GM12878 (cell line): ENCODE results near the gene C1orf87.

Experiments used
- CBFB ChIP-seq: IDR thresholded peaks from 2 replicates; pipeline ENCODE4 v1.6.1; 2016; ENCODE audit warnings: antibody characterized with exemption, low read depth
- EP300 ChIP-seq, 2 experiments: fragments of 150-350 bp in 1 of 2; IDR thresholded peaks; 2 replicates each; pipeline ENCODE4 v1.6.1; 2011 to 2012; ENCODE audit warnings: low read depth in 2 of 2, low read length in 2 of 2, borderline replicate concordance in 1 of 2, improper control_type of control experiment in 1 of 2, inconsistent platforms in 1 of 2; ENCODE audit not compliant: control insufficient read depth in 1 of 2
- JUND ChIP-seq: IDR thresholded peaks from 2 replicates; pipeline ENCODE4 v1.6.1; 2012; ENCODE audit warnings: low read depth, mild to moderate bottlenecking, low read length, improper control_type of control experiment, moderate library complexity
- KLF5 ChIP-seq: fragments of 450-650 bp; IDR thresholded peaks from 2 replicates; pipeline ENCODE4 v1.6.1; 2014; ENCODE audit warnings: mild to moderate bottlenecking; ENCODE audit not compliant: partially characterized antibody
- RAD21 ChIP-seq: IDR thresholded peaks from 2 replicates; pipeline ENCODE4 v1.6.1; 2011; ENCODE audit warnings: mild to moderate bottlenecking, low read depth, low read length, moderate library complexity; ENCODE audit not compliant: insufficient read depth
- YY1 ChIP-seq: IDR thresholded peaks from 2 replicates; pipeline ENCODE4 v1.6.1; 2011; ENCODE audit warnings: low read depth, mild to moderate bottlenecking, low read length
- ZNF622 ChIP-seq: fragments of 450-650 bp; IDR thresholded peaks from 2 replicates; pipeline ENCODE4 v1.6.1; 2017; ENCODE audit warnings: mild to moderate bottlenecking, inconsistent platforms
- TF ChIP-seq, protein P1 (sequence below): fragments of 150-350 bp; IDR thresholded peaks from 2 replicates; pipeline ENCODE4 v1.6.1; 2016; ENCODE audit warnings: low read depth, low read length
- TF ChIP-seq, protein P2 (sequence below), 3 experiments: IDR thresholded peaks in 2 of 3; conservative IDR thresholded peaks in 1 of 3; 2 replicates each; pipeline ENCODE4 v1.5.1; 2011; ENCODE audit warnings: low read depth in 3 of 3, low read length in 3 of 3, mild to moderate bottlenecking in 3 of 3, control low read depth in 2 of 3, moderate library complexity in 2 of 3, inconsistent platforms in 1 of 3, mixed read lengths in 1 of 3; ENCODE audit not compliant: control insufficient read depth in 2 of 3, insufficient read depth in 1 of 3; ENCODE audit errors: extremely low read depth in 1 of 3
- TF ChIP-seq, protein P3 (sequence below): fragments of 450-650 bp; formaldehyde crosslinking; IDR thresholded peaks from 2 replicates; pipeline ENCODE4 v1.4.0; 2020; ENCODE audit warnings: mild to moderate bottlenecking, moderate library complexity

DNA sequence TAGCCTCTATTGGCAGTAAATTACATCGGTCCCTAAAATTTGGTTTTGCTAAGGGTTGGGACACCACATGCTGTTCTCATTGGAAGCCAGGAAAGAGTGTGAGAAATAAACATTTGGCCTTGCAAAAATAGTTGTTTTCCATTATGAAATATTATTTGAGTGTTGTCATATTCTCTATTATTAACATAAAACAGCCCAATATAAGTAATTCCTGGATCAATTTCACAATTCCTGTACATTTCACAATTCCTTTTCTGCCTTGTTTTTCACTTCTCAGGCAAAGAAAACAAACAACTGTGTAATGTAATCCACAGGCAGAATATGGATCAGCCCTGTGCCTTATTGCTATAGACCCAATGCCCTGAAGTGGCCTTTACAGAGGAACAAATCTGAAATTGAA, 40.5 kb downstream of the C1orf87 start:
- TF ChIP-seq KLF5 = no peak
- TF ChIP-seq, protein P1, sequence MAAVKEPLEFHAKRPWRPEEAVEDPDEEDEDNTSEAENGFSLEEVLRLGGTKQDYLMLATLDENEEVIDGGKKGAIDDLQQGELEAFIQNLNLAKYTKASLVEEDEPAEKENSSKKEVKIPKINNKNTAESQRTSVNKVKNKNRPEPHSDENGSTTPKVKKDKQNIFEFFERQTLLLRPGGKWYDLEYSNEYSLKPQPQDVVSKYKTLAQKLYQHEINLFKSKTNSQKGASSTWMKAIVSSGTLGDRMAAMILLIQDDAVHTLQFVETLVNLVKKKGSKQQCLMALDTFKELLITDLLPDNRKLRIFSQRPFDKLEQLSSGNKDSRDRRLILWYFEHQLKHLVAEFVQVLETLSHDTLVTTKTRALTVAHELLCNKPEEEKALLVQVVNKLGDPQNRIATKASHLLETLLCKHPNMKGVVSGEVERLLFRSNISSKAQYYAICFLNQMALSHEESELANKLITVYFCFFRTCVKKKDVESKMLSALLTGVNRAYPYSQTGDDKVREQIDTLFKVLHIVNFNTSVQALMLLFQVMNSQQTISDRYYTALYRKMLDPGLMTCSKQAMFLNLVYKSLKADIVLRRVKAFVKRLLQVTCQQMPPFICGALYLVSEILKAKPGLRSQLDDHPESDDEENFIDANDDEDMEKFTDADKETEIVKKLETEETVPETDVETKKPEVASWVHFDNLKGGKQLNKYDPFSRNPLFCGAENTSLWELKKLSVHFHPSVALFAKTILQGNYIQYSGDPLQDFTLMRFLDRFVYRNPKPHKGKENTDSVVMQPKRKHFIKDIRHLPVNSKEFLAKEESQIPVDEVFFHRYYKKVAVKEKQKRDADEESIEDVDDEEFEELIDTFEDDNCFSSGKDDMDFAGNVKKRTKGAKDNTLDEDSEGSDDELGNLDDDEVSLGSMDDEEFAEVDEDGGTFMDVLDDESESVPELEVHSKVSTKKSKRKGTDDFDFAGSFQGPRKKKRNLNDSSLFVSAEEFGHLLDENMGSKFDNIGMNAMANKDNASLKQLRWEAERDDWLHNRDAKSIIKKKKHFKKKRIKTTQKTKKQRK = no peak
- TF ChIP-seq, protein P2, sequence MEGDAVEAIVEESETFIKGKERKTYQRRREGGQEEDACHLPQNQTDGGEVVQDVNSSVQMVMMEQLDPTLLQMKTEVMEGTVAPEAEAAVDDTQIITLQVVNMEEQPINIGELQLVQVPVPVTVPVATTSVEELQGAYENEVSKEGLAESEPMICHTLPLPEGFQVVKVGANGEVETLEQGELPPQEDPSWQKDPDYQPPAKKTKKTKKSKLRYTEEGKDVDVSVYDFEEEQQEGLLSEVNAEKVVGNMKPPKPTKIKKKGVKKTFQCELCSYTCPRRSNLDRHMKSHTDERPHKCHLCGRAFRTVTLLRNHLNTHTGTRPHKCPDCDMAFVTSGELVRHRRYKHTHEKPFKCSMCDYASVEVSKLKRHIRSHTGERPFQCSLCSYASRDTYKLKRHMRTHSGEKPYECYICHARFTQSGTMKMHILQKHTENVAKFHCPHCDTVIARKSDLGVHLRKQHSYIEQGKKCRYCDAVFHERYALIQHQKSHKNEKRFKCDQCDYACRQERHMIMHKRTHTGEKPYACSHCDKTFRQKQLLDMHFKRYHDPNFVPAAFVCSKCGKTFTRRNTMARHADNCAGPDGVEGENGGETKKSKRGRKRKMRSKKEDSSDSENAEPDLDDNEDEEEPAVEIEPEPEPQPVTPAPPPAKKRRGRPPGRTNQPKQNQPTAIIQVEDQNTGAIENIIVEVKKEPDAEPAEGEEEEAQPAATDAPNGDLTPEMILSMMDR (IDR thresholded peaks at IDR 0.05 in 2 of 3, conservative IDR thresholded peaks at IDR 0.05 in 1 of 3; ENCODE audit: control insufficient read depth in 2 of 3, extremely low read depth in 1 of 3, insufficient read depth in 1 of 3, low read depth in 3 of 3, low read length in 3 of 3) = no peak
- no peak for TF ChIP-seq YY1
- no peak for TF ChIP-seq JUND
- no peak for TF ChIP-seq EP300 (IDR thresholded peaks at IDR 0.05; ENCODE audit: borderline replicate concordance in 1 of 2, control insufficient read depth in 1 of 2, low read depth in 2 of 2, low read length in 2 of 2)
- no peak for TF ChIP-seq CBFB
- no peak for TF ChIP-seq RAD21
- TF ChIP-seq, protein P3, sequence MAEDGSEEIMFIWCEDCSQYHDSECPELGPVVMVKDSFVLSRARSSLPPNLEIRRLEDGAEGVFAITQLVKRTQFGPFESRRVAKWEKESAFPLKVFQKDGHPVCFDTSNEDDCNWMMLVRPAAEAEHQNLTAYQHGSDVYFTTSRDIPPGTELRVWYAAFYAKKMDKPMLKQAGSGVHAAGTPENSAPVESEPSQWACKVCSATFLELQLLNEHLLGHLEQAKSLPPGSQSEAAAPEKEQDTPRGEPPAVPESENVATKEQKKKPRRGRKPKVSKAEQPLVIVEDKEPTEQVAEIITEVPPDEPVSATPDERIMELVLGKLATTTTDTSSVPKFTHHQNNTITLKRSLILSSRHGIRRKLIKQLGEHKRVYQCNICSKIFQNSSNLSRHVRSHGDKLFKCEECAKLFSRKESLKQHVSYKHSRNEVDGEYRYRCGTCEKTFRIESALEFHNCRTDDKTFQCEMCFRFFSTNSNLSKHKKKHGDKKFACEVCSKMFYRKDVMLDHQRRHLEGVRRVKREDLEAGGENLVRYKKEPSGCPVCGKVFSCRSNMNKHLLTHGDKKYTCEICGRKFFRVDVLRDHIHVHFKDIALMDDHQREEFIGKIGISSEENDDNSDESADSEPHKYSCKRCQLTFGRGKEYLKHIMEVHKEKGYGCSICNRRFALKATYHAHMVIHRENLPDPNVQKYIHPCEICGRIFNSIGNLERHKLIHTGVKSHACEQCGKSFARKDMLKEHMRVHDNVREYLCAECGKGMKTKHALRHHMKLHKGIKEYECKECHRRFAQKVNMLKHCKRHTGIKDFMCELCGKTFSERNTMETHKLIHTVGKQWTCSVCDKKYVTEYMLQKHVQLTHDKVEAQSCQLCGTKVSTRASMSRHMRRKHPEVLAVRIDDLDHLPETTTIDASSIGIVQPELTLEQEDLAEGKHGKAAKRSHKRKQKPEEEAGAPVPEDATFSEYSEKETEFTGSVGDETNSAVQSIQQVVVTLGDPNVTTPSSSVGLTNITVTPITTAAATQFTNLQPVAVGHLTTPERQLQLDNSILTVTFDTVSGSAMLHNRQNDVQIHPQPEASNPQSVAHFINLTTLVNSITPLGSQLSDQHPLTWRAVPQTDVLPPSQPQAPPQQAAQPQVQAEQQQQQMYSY (CRISPR knock-in tag) = no peak
- no peak for TF ChIP-seq ZNF622
